CD4-positive, CD25-positive, alpha-beta regulatory T cell (primary cell): ENCODE results near the gene TMEM214. TPM values are rescaled to one million over a fixed set of nuclear protein-coding genes. Genes with fewer than 3 reads are reported as not detected.

Experiments used
- ATAC-seq, 2 donors: fragments of 150-1000 bp; cut with Tn5 transposase; one replicate each; pipeline ENCODE4 v1.10.0; 2021; ENCODE audit warnings: low read depth in 2 of 2, moderate number of reproducible peaks in 2 of 2, moderate library complexity in 1 of 2
- DNase-seq, 3 donors: peaks; one replicate each; pipeline versions ENCODE4 v3.0.0 to v3.0.0-alpha.2; 2012 to 2022; ENCODE audit warnings: mixed read lengths in 1 of 3
- H3K27ac ChIP-seq: one replicate; pipeline ENCODE4 v1.7.0; 2013; ENCODE audit warnings: mild to moderate bottlenecking, low read length; ENCODE audit not compliant: insufficient read depth, poor library complexity, severe bottlenecking
- H3K27me3 ChIP-seq: one replicate; pipeline ENCODE4 v1.7.0; 2013; ENCODE audit warnings: low read length; ENCODE audit not compliant: control insufficient read depth, insufficient read depth
- H3K36me3 ChIP-seq: one replicate; pipeline ENCODE4 v1.7.0; 2013; ENCODE audit warnings: mild to moderate bottlenecking, low read length, moderate library complexity; ENCODE audit not compliant: control insufficient read depth, insufficient read depth
- H3K4me1 ChIP-seq: 2 replicates; pipeline ENCODE4 v1.7.0; 2013; ENCODE audit warnings: mild to moderate bottlenecking, low read length; ENCODE audit not compliant: insufficient read depth, control insufficient read depth, poor library complexity, severe bottlenecking
- H3K4me3 ChIP-seq: one replicate; pipeline ENCODE4 v1.7.0; 2013; ENCODE audit warnings: low read depth, mild to moderate bottlenecking, low read length, moderate library complexity
- H3K9me3 ChIP-seq, 2 experiments: 1 replicate in 1 of 2; 2 replicates in 1 of 2; pipeline ENCODE4 v1.7.0; 2013; ENCODE audit warnings: low read length in 2 of 2, mild to moderate bottlenecking in 1 of 2, moderate library complexity in 1 of 2; ENCODE audit not compliant: control insufficient read depth in 2 of 2
- H3K27ac Mint-ChIP-seq, 3 donors: one replicate each; pipeline ENCODE4 v1.8.0; 2020 to 2022; ENCODE audit warnings: mild to moderate bottlenecking in 3 of 3, mixed read lengths in 3 of 3, moderate library complexity in 2 of 3
- H3K27me3 Mint-ChIP-seq: one replicate; pipeline ENCODE4 v1.8.0; 2022; ENCODE audit warnings: mild to moderate bottlenecking, mixed read lengths
- H3K36me3 Mint-ChIP-seq: one replicate; pipeline ENCODE4 v1.8.0; 2020; ENCODE audit warnings: mixed read lengths
- H3K4me1 Mint-ChIP-seq, 4 donors: one replicate each; pipeline ENCODE4 v1.8.0; 2020 to 2022; ENCODE audit warnings: mixed read lengths in 4 of 4, mild to moderate bottlenecking in 1 of 4
- H3K4me3 Mint-ChIP-seq, 4 donors: one replicate each; pipeline ENCODE4 v1.8.0; 2020 to 2022; ENCODE audit warnings: mild to moderate bottlenecking in 4 of 4, mixed read lengths in 4 of 4, moderate library complexity in 3 of 4
- H3K9me3 Mint-ChIP-seq, 7 donors: one replicate each; pipeline ENCODE4 v1.8.0; 2020 to 2022; ENCODE audit warnings: mixed read lengths in 7 of 7, mild to moderate bottlenecking in 3 of 7, moderate library complexity in 2 of 7
- polyA plus RNA-seq, 4 donors: library from polyadenylated mRNA; unstranded; fragments of 300-500 nt; fragmentation: Illumina TruSeq; gene quantifications; one replicate each; pipeline ENCODE4 v1.2.3, GENCODE V29; 2021
- total RNA-seq: library from RNA; stranded (reverse); gene quantifications from one replicate; pipeline ENCODE4 v1.2.3, GENCODE V29; 2022

TMEM214 gene
- total and polyA plus RNA-seq, 5 donors from 2014 or later: 17.6 to 43.3 (median 20.3) TPM

- Mint-ChIP-seq H3K27me3 (no peaks in the 10 kb centered on the region), H3K4me3 (peak overlapping the region; percentile 76 to 90 (median 80)), H3K4me1 (peaks cover 5 to 39% (median 17%) of the 10 kb centered on the region in 4 donors), H3K27ac (peak overlapping the region; percentile 51 to 76 (median 52)), H3K36me3 (no peaks in the 10 kb centered on the region), H3K9me3 (no peaks in the 10 kb centered on the region)
- ATAC-seq: no peak
- peak overlapping the region; percentile 86 for H3K27ac ChIP-seq
- H3K4me3 ChIP-seq: no peak overlapping the region
- DNase-seq: peak in 1 of 3 donors; percentile 49
- H3K9me3 ChIP-seq: no peaks in the 10 kb centered on the region
- peaks cover 39% of the 10 kb centered on the region for H3K4me1 ChIP-seq
- H3K27me3 ChIP-seq: no peaks in the 10 kb centered on the region
- no peaks in the 10 kb centered on the region for H3K36me3 ChIP-seq
These were observed 52.9 kb downstream of the TMEM214 start for GRCh38 chr2:27085673-27086089.

- DNase-seq (peak; percentile 95 to 98 (median 95)), ATAC-seq (peak; percentile 95 to 96)
- H3K9me3 ChIP-seq: no peaks in the 10 kb centered on the region
- H3K4me1 Mint-ChIP-seq: peaks cover 5 to 34% (median 13%) of the 10 kb centered on the region in 4 donors
- no peaks in the 10 kb centered on the region for H3K36me3 Mint-ChIP-seq
- H3K27me3 Mint-ChIP-seq: no peaks in the 10 kb centered on the region
- peaks cover 34% of the 10 kb centered on the region for H3K4me1 ChIP-seq
- no peaks in the 10 kb centered on the region for H3K9me3 Mint-ChIP-seq
- no peaks in the 10 kb centered on the region for H3K36me3 ChIP-seq
- H3K27me3 ChIP-seq: no peaks in the 10 kb centered on the region
- peak overlapping the region; percentile 86 for H3K27ac ChIP-seq
- peak overlapping the region; percentile 82 to 87 (median 86) for H3K4me3 Mint-ChIP-seq
- H3K4me3 ChIP-seq: no peak overlapping the region
- peak overlapping the region in 1 of 3 donors; percentile 82 for H3K27ac Mint-ChIP-seq
These were observed 53.4 kb downstream of the TMEM214 start for GRCh38 chr2:27086090-27086723.

- DNase-seq (no peak), ATAC-seq (no peak)
- Histone ChIP-seq H3K9me3 (no peaks in the 10 kb centered on the region), H3K4me3 (peak within 1 kb of the TSS; percentile 72), H3K27me3 (no peaks in the 10 kb centered on the region), H3K27ac (peak within 1 kb of the TSS; percentile 86), H3K4me1 (peaks cover 26% of the 10 kb centered on the region), H3K36me3 (no peaks in the 10 kb centered on the region)
- H3K4me1 Mint-ChIP-seq: peaks cover 3 to 26% (median 9%) of the 10 kb centered on the region in 4 donors
- peak within 1 kb of the TSS; percentile 76 to 82 (median 78) for H3K27ac Mint-ChIP-seq
- H3K36me3 Mint-ChIP-seq: no peaks in the 10 kb centered on the region
- H3K9me3 Mint-ChIP-seq: no peaks in the 10 kb centered on the region
- peak within 1 kb of the TSS; percentile 82 to 90 (median 86) for H3K4me3 Mint-ChIP-seq
- no peaks in the 10 kb centered on the region for H3K27me3 Mint-ChIP-seq
These were observed 54.2 kb downstream of the TMEM214 start, which contains the start of gene KHK for GRCh38 chr2:27086724-27087593. TSS of gene KHK (plus strand) at chr2:27086772. CDS start at chr2:27087260, 488 bp downstream.

- H3K4me3 ChIP-seq: no peak overlapping the region
These were observed 55.2 kb downstream of the TMEM214 start for GRCh38 chr2:27087823-27088410.

GRCh38 chr2:27088634-27089033 lies 55.9 kb downstream of the TMEM214 start:
- H3K36me3 Mint-ChIP-seq: no peaks in the 10 kb centered on the region
- Histone ChIP-seq H3K27me3 (no peaks in the 10 kb centered on the region), H3K4me1 (peaks cover 21% of the 10 kb centered on the region), H3K4me3 (no peak overlapping the region), H3K9me3 (no peaks in the 10 kb centered on the region), H3K36me3 (no peaks in the 10 kb centered on the region), H3K27ac (no peak overlapping the region)
- peak overlapping the region in 3 of 4 donors; percentile 39 to 86 (median 79) for H3K4me3 Mint-ChIP-seq
- no peaks in the 10 kb centered on the region for H3K27me3 Mint-ChIP-seq
- peak overlapping the region in 1 of 3 donors; percentile 71 for H3K27ac Mint-ChIP-seq
- no peak for DNase-seq
- no peak for ATAC-seq
- peaks cover 3 to 26% (median 9%) of the 10 kb centered on the region in 4 donors for H3K4me1 Mint-ChIP-seq
- H3K9me3 Mint-ChIP-seq: no peaks in the 10 kb centered on the region

More at GRCh38 chr2:27087823-27088410, 55.2 kb downstream of the TMEM214 start:
- Mint-ChIP-seq H3K4me1 (peaks cover 3 to 26% (median 9%) of the 10 kb centered on the region in 4 donors), H3K27me3 (no peaks in the 10 kb centered on the region), H3K4me3 (peak overlapping the region in 3 of 4 donors; percentile 80 to 86 (median 82)), H3K27ac (peak overlapping the region in 1 of 3 donors; percentile 71), H3K36me3 (no peaks in the 10 kb centered on the region), H3K9me3 (no peaks in the 10 kb centered on the region)
- ATAC-seq (no peak), DNase-seq (no peak)
- Histone ChIP-seq H3K27ac (no peak overlapping the region), H3K9me3 (no peaks in the 10 kb centered on the region), H3K36me3 (no peaks in the 10 kb centered on the region), H3K27me3 (no peaks in the 10 kb centered on the region), H3K4me1 (peaks cover 21% of the 10 kb centered on the region)

GRCh38 chr2:27089111-27089954 lies 56.6 kb downstream of the TMEM214 start:
- DNase-seq (no peak), ATAC-seq (no peak)
- Histone ChIP-seq H3K4me1 (peaks cover 21% of the 10 kb centered on the region), H3K4me3 (no peak overlapping the region), H3K27ac (no peak overlapping the region), H3K9me3 (no peaks in the 10 kb centered on the region), H3K36me3 (no peaks in the 10 kb centered on the region), H3K27me3 (no peaks in the 10 kb centered on the region)
- Mint-ChIP-seq H3K27ac (no peak overlapping the region), H3K9me3 (no peaks in the 10 kb centered on the region), H3K4me3 (peak overlapping the region in 1 of 4 donors; percentile 79), H3K36me3 (no peaks in the 10 kb centered on the region), H3K4me1 (peaks cover 3 to 26% (median 9%) of the 10 kb centered on the region in 4 donors), H3K27me3 (no peaks in the 10 kb centered on the region)
